Omental fat pad (tissue), 4 donors: ENCODE measurements around the gene MCM6. TPM values are rescaled to one million over a fixed set of nuclear protein-coding genes. Genes with fewer than 3 reads are reported as not detected.

Experiments
- ATAC-seq: fragments of 150-250 bp; one replicate; pipeline ENCODE4 v1.9.1; 2016; ENCODE audit warnings: mild to moderate bottlenecking, moderate library complexity; ENCODE audit not compliant: low FRiP score
- DNase-seq: peaks from one replicate; pipeline ENCODE4 v3.0.0-alpha.2; 2019; ENCODE audit warnings: low spot score
- total RNA-seq, 4 donors: library from RNA; depleted of rRNA; stranded (reverse); fragments of >200 nt; gene quantifications; one replicate each; pipeline ENCODE4 v1.1.0, GENCODE V29; 2016
- TF ChIP-seq, protein P1 (sequence below), 3 donors: fragments of 450-650 bp; IDR thresholded peaks; one replicate each; pipeline ENCODE4 v1.5.1; 2016 to 2017; ENCODE audit warnings: antibody characterized with exemption in 3 of 3, mild to moderate bottlenecking in 3 of 3, moderate library complexity in 2 of 3

Gene MCM6
- total RNA-seq, 4 donors from 2014 or later = 8.5 to 13.1 (median 12.2) TPM

DNA sequence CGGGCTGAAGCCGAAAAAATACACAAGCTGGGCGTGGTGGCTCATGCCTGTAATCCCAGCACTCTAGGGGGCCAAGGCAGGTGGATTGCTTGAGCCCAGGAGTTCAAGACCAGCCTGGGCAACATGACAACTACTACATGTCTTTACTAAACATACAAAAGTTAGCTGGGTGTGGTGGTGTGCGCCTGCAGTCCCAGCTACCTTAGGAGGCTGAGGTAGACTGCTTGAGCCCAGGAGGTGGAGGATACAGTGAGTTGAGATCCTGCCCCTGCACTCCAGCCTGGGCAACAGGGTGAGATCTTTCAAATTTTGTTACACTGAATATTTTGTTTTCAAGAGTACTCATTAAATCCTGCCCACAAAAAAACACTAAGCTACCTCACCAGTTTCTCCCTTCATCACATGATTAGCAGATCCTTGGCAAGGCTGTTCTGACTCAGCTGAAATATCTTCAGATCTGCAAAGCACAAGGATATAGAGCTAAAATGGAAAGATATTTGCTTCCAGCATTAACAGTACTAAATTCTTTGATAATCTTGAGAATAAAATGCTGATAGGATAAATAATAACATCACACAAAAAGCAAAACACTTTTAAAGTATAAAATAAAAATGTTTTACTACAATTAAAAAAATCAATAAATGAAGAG, 28.2 kb upstream of the MCM6 start:
- peak; percentile 48 for ATAC-seq
- no peak for DNase-seq

DNA sequence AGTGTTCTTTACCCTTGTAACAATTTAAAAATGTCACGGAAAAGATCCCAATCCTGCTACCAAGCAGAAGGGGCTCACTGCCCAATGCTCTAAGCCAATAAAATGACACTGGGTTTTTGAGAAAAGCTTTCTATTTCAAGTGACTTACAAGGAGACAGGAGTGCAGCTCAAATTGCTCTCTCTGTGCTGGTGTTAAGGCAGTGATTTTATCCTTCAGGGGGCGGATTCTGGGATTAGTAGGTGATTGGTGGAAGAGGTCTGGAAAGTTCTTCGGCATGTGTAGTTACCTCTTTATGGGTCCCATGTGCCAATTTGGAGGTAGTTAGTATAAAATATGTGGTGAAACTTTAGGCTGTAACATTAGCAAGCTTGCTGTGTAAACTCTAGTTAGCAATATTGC, 27.4 kb upstream of the MCM6 start:
- ATAC-seq = no peak

More for the DNA sequence above, 28.2 kb upstream of the MCM6 start:
- TF ChIP-seq, protein P1, sequence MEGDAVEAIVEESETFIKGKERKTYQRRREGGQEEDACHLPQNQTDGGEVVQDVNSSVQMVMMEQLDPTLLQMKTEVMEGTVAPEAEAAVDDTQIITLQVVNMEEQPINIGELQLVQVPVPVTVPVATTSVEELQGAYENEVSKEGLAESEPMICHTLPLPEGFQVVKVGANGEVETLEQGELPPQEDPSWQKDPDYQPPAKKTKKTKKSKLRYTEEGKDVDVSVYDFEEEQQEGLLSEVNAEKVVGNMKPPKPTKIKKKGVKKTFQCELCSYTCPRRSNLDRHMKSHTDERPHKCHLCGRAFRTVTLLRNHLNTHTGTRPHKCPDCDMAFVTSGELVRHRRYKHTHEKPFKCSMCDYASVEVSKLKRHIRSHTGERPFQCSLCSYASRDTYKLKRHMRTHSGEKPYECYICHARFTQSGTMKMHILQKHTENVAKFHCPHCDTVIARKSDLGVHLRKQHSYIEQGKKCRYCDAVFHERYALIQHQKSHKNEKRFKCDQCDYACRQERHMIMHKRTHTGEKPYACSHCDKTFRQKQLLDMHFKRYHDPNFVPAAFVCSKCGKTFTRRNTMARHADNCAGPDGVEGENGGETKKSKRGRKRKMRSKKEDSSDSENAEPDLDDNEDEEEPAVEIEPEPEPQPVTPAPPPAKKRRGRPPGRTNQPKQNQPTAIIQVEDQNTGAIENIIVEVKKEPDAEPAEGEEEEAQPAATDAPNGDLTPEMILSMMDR (IDR thresholded peaks at IDR 0.05) = no peak

DNA sequence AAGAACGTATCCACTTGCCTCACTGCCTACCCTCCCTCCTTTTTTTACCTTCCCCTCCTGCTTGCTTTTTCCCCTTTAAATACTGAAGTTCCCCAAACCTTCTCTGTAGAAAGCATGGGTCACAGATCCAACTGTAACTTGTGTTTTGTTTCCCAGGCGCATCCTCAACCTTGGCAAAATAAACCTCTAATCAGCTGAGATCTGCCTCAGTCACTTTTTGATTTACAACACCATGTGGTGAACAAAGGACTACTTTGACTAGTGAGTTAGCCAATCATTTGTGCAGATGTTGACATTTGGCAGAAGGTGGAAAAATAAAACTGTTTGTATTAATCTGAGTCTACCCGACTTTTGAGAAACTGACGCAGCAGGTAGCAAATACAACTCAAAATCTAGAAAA, 23.3 kb upstream of the MCM6 start:
- TF ChIP-seq, protein P1 (IDR thresholded peaks at IDR 0.05) = no peak
- DNase-seq (no peak), ATAC-seq (no peak)

More for the DNA sequence above, 27.4 kb upstream of the MCM6 start:
- no peak for DNase-seq
- TF ChIP-seq, protein P1 (IDR thresholded peaks at IDR 0.05) = no peak

DNA sequence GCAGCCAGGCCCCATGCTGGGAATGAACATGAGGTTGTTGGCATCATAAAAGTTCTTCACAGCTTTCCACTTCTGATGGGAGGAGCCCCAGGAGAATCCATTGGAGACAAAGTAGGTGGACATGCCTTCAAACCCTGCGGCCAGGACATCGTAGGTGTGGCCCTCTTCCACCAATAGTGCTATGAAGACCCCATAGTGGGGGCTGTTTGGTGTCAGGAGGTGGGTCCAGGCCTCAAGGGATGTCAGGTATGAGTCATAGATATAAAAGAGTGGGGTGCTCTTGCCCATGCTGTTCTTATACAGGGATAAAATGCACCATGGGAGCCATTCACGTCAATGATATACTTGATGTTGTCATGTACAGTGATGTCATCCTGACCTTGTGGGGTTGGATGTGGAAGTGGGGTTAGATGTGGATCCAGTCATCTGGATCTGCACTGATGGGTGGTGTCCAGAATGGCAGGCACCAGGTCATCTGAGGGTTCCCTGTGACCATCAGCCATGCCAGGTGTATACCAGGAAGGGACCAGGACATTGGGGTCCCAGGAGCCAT, 22.1 kb upstream of the MCM6 start:
- TF ChIP-seq, protein P1 (IDR thresholded peaks at IDR 0.05) = no peak
- ATAC-seq = no peak

DNA sequence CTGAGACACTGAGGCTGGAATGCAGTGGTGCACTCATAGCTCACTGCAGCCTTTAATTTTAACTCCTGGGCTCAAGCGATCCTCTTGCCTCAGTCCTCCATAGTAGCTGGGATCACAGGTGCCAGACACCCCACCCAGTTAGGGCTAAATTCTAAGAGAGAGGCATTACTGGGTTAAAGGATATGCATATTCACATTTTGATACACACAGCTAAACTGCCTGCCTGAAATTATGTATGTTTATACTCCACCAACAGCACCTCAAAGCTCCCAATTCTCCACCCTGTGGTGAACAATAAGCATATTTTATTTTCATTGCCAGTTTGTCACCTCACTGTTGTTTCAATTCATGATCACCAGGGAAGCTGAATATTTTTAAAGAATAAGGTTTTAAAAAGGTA, 18.7 kb upstream of the MCM6 start:
- ATAC-seq (no peak), DNase-seq (no peak)
- TF ChIP-seq, protein P1 (IDR thresholded peaks at IDR 0.05) = no peak

More for the DNA sequence above, 22.1 kb upstream of the MCM6 start:
- DNase-seq = no peak

DNA sequence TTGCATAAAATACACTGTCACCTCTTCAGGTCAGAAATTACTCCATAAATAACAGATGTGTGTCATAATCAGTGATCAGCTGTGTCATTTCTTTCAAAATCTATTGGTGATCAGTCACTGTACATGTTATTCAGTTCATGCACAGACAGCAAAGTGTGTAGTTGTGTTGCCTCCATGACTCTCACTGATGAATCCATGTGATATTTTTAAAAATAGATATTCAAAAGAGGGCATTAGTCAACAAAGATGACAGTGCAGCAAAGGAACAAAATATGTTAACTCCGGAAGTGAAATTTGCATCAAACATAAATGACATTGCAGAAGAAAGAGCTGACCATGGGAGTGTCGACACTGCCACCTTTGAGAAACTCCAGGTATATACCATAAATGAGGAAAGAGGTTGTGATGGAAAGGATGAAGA, 17.1 kb upstream of the MCM6 start:
- TF ChIP-seq, protein P1 (IDR thresholded peaks at IDR 0.05) = no peak
- no peak for DNase-seq
- ATAC-seq = no peak

DNA sequence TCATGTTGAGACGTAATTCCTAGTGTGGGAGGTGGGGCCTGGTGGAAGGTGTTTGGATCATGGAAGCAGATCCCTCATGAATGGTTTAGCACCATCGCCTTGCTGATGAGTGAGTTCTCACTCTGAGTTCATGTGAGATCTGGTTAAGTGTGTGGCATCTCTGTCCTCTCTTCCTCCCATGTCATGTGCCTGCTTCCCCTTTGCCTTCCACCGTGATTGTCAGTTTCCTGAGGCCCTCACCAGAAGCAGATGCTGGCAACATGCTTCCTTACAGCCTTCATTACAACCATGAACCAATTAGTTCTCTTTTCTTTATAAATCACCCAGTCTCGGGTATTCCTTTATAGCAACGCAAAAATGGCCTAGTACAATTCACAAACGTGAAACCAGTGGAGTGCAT, 14.6 kb upstream of the MCM6 start:
- ATAC-seq (no peak), DNase-seq (no peak)
- TF ChIP-seq, protein P1 (IDR thresholded peaks at IDR 0.05) = no peak
